A673 (cell line): ENCODE measurements around the gene HES5. TPM values are rescaled to one million over a fixed set of nuclear protein-coding genes. Genes with fewer than 3 reads are reported as not detected.

Source experiments
- BruUV-seq: library from RNA; stranded (reverse); fragments of 400-500 nt; replicated peaks from 2 replicates; lab custom pipeline; 2021; lab: Mats Ljungman, UMichigan
- CTCF ChIA-PET: fragments of 300-600 bp; sonication (Branson Sonifier 250); formaldehyde crosslinking; loops from one replicate; lab custom pipeline; 2022; ENCODE audit warnings: antibody characterized with exemption; lab: Charles Lee
- POLR2A ChIA-PET: fragments of 300-600 bp; sonication (Branson Sonifier 250); formaldehyde crosslinking; loops from one replicate; lab custom pipeline; 2022; ENCODE audit warnings: antibody characterized with exemption; ENCODE audit not compliant: low non-redundant PET; lab: Charles Lee
- DNase-seq: peaks from one replicate; pipeline ENCODE4 v3.0.0-alpha.2; 2015; ENCODE audit warnings: low spot score
- H3K27ac ChIP-seq: fragments of 200-600 bp; sonication (generic); 2 replicates; pipeline ENCODE4 v1.5.1; 2016; ENCODE audit warnings: mixed run types, low read depth, mild to moderate bottlenecking, mixed read lengths, antibody characterized with exemption, low read length; ENCODE audit not compliant: poor library complexity, severe bottlenecking
- H3K27me3 ChIP-seq: fragments of 200-600 bp; sonication (generic); replicated peaks from 2 replicates; pipeline ENCODE4 v1.6.1; 2017; ENCODE audit warnings: mixed run types, low read depth, mild to moderate bottlenecking, mixed read lengths, antibody characterized with exemption, low read length; ENCODE audit not compliant: insufficient read depth, poor library complexity
- H3K36me3 ChIP-seq: fragments of 200-600 bp; sonication (generic); 2 replicates; pipeline ENCODE4 v1.6.1; 2016; ENCODE audit warnings: mixed run types, mild to moderate bottlenecking, mixed read lengths, antibody characterized with exemption, low read length; ENCODE audit not compliant: insufficient read depth, poor library complexity, severe bottlenecking
- H3K4me1 ChIP-seq: fragments of 200-600 bp; sonication (generic); 2 replicates; pipeline ENCODE4 v1.6.1; 2017; ENCODE audit warnings: mixed run types, mild to moderate bottlenecking, mixed read lengths, antibody characterized with exemption, low read length; ENCODE audit not compliant: insufficient read depth, poor library complexity, severe bottlenecking
- H3K4me3 ChIP-seq: fragments of 200-600 bp; sonication (generic); 2 replicates; pipeline ENCODE4 v1.5.1; 2016; ENCODE audit warnings: low read depth, mixed run types, mild to moderate bottlenecking, mixed read lengths, low read length; ENCODE audit not compliant: poor library complexity, severe bottlenecking
- H3K9me3 ChIP-seq: fragments of 200-600 bp; sonication (generic); 2 replicates; pipeline ENCODE4 v1.6.1; 2016; ENCODE audit warnings: mixed run types, low read depth, mild to moderate bottlenecking, mixed read lengths, antibody characterized with exemption, low read length; ENCODE audit not compliant: poor library complexity, severe bottlenecking
- CTCF ChIP-seq: fragments of 300-800, 200-600 bp; sonication (generic); conservative IDR thresholded peaks from 2 replicates; pipeline ENCODE4 v1.5.1; 2017; ENCODE audit warnings: low read depth, mild to moderate bottlenecking, antibody characterized with exemption, low read length, moderate library complexity, mixed read lengths
- EZH2 ChIP-seq: fragments of 200-600 bp; sonication (generic); IDR thresholded peaks from 2 replicates; pipeline ENCODE4 v1.6.1; 2017; ENCODE audit warnings: borderline replicate concordance, low read depth, mild to moderate bottlenecking, mixed read lengths, antibody characterized with exemption, low read length; ENCODE audit not compliant: poor library complexity, severe bottlenecking
- intact Hi-C: fragments of 100-400 bp; cut with micrococcal nuclease; formaldehyde crosslinking; loops from one replicate; pipeline ENCODE4 v1.10.0; 2022; ENCODE audit not compliant: unreplicated experiment
- total RNA-seq: library from RNA; stranded (reverse); gene quantifications from 2 replicates; pipeline ENCODE4 v1.2.3, GENCODE V29; 2021

Gene HES5
- total RNA-seq, 1 experiment from 2014 or later, result not detected

DNA sequence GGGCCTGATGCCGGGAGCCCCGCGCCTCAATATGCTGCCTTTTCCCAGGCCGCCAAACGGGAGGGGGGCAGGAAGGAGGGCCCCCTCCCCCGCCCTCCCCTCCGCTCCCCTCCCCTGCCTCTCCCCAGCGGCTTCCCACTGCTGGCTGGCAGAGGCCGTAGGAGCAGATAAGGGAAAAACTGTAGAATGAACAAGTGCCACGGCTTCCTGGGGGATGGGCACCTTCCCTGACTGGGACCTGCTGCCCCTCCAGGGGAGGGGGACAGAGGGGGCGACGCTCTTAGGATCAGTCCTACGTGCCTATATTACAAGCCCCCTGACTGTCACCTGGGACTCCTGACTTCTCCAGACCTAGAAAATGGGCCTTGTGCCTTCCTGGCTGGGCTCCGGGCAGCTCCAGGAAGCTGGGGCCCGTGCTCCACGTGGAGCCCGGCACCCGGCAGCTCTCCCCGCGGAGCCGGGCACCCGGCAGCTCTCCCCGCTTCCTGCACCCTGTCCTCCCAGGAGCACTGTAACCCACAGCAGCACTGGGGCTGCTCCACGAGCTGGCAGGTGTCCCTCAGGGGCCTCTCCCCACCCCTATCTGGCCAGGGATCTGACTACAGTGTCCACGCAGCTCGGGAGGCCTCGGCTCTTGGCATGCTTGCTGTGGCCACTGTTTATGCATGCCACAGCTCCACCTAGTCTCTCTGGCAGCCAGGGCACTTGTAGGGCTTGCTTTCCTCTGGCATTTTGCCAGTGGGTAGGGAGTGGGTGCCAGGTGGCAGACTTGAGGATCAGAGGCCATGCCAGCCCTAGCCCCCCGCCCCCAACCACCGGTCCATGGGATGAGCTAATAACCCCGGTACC lies 674 bp upstream of the HES5 start:
- POLR2A ChIA-PET, result no interaction called here
- H3K27me3 ChIP-seq, result peaks cover 70% of the 10 kb centered on the region
- intact Hi-C loops, result no loop called here
- peaks cover 3% of the 10 kb centered on the region for H3K4me1 ChIP-seq
- no peak overlapping the region for H3K4me3 ChIP-seq
- CTCF ChIA-PET, result interaction anchor here (0.6 kb wide), 1 partner anchor 16 kb away, joined by 4 read pairs; no protein-coding TSS in a partner anchor
- TF ChIP-seq CTCF, result no peak
- peak; percentile 14 for TF ChIP-seq EZH2
- H3K27ac ChIP-seq, result no peak overlapping the region
- BruUV-seq, result no TSS peak
- no peaks in the 10 kb centered on the region for H3K9me3 ChIP-seq
- H3K36me3 ChIP-seq, result no peaks in the 10 kb centered on the region
- no peak for DNase-seq

- DNase-seq, result peak; percentile 43
- intact Hi-C loops, result no loop called here
- TF ChIP-seq EZH2, result no peak
- TF ChIP-seq CTCF, result 0 out of 2 replicates have a peak, but pooled peaks have one; percentile 14
- Histone ChIP-seq H3K27me3 (peaks cover 55% of the 10 kb centered on the region), H3K4me3 (peak overlapping the region; percentile 7), H3K4me1 (peaks cover 11% of the 10 kb centered on the region), H3K36me3 (no peaks in the 10 kb centered on the region), H3K27ac (no peak overlapping the region), H3K9me3 (no peaks in the 10 kb centered on the region)
- BruUV-seq, result no TSS peak
- ChIA-PET POLR2A (no interaction called here), CTCF (no interaction called here)
These were observed 888 bp downstream of the HES5 start for GRCh38 chr1:2528966-2529783.

GRCh38 chr1:2528611-2528965 lies 1.5 kb downstream of the HES5 start:
- Histone ChIP-seq H3K4me1 (peaks cover 11% of the 10 kb centered on the region), H3K27ac (no peak overlapping the region), H3K27me3 (peaks cover 50% of the 10 kb centered on the region), H3K4me3 (no peak overlapping the region), H3K9me3 (no peaks in the 10 kb centered on the region), H3K36me3 (no peaks in the 10 kb centered on the region)
- intact Hi-C loops, result no loop called here
- no peak for DNase-seq
- BruUV-seq, result no TSS peak
- TF ChIP-seq CTCF, result no peak
- no peak for TF ChIP-seq EZH2
- CTCF ChIA-PET, result no interaction called here
- POLR2A ChIA-PET, result no interaction called here
